ENCODE results near the gene TCP11L1.

TCP11L1 gene

GRCh38 chr11:33039274-33040032 is at the start of gene TCP11L1:
TSS of gene TCP11L1 (plus strand) at chr11:33039572. CDS start at chr11:33043774, 4,202 bp downstream.
- peak; percentile 69 to 70 for DNase-seq (ENCODE audit: low read depth in 2 of 2)

DNA sequence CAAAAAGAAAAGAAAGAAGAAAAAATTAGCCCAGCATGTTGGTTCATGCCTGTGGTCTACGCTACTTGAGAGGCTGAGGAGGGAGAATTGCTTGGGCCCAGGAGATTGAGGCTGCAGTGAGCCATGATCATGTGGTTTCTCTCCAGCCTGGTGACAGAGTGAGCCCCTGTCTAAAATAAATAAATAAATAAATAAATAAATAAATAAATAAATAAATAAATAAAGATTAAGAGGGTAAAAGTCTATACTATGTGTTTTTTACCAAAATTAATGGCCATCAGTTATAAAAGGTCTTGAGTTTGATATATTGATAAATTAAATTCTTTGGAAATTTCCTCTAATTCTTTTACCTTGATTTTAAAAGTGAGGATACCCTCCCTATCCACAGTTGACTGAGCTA is 48.9 kb upstream of the TCP11L1 start:
- DNase-seq (ENCODE audit: low read depth in 2 of 2): no peak

GRCh38 chr11:32991427-32991826 is 47.9 kb upstream of the TCP11L1 start:
- no peak for DNase-seq (ENCODE audit: low read depth in 2 of 2)

- DNase-seq (ENCODE audit: low read depth in 2 of 2): no peak
These were observed 47.5 kb upstream of the TCP11L1 start for GRCh38 chr11:32991898-32992297.

GRCh38 chr11:33000181-33000580 is 39.2 kb upstream of the TCP11L1 start:
- DNase-seq (ENCODE audit: low read depth in 2 of 2): no peak

- DNase-seq (ENCODE audit: low read depth in 2 of 2): no peak
These were observed 38.1 kb upstream of the TCP11L1 start for GRCh38 chr11:33001281-33001680.

DNA sequence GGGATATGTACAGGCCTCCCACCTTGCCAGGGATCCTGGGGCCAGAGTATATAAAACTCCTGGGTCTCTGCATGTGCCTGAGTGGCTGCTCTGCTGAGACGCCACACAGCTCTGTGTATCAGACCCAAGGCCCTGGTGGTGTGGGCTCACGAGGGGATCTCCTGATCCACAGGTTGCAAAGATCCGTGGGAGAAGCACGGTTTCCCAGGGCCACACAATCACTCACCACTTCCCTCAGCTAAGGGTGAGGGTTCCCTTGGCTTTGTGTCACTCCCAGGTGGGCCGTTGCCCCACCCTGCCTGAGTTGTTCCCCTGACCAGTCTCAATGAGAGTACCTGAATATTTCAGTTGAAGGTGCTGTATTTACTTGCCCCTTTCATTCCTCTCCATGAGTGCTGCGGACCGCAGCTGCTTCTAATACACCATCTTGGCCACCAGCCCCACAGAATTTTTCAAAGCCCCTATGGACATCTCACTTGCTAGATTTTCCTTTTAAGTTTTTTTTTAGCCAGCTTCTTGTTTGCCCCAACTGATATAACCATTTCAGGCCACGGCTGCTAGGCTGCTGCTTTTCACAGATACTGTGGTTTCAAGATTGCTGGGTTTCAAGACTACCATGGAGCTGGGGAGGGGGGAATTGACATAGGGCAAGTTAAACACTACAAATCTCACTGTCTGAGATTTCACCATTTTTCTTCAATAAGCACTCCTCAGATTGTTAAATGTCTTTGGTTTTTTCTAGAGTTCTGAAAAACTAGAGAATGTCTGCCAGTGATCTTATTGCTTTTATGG is 37.4 kb upstream of the TCP11L1 start:
- DNase-seq (ENCODE audit: low read depth in 2 of 2): no peak

DNA sequence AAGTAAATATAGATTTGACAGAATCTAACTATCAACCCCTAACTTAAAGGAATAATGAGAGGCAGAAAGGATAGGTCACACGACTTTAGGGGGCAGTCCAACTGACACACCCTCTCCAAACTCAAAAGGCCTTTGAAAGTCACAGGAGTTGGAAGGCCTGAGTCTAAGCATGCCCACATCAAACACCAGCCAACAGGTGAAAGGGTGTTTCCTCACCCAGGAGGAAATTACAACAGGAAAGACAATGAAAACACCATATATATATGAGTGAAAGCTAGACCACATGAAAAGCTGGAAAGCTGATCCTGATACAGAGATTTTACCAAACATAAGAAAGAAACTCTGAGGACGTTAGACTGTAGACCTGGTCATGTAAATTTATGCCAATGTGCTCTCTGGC is 34.2 kb upstream of the TCP11L1 start:
- no peak for DNase-seq (ENCODE audit: low read depth in 2 of 2)

- no peak for DNase-seq (ENCODE audit: low read depth in 2 of 2)
These were observed 33.4 kb upstream of the TCP11L1 start for GRCh38 chr11:33006010-33006409.

DNA sequence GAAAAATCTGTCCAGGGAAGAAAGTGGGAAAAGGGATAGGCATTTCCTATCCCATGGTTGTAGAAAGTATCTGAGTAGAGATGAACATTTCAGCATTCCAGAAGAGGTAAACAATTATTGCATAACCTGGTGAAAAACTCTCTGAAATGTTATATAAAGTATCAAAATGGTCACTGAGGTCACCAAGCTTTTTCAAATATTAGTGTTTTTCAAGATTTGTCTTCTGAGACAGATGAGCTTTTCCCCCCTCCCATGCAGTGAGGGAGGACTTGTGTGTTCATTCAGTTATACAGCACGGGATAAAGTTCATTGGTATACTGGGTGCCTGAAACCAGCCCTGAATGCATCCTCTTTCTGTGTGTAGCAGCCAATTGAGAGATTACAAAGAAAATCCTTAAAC is 25.6 kb upstream of the TCP11L1 start:
- no peak for DNase-seq (ENCODE audit: low read depth in 2 of 2)

- DNase-seq (ENCODE audit: low read depth in 2 of 2): peak; percentile 68 to 75
These were observed 23.5 kb upstream of the TCP11L1 start, which contains the start of gene DEPDC7 for GRCh38 chr11:33015621-33016551. TSS of gene DEPDC7 (plus strand) at chr11:33015878. CDS start at chr11:33015956, 78 bp downstream.

- DNase-seq (ENCODE audit: low read depth in 2 of 2): no peak
These were observed 22.7 kb upstream of the TCP11L1 start for GRCh38 chr11:33016654-33017053.

GRCh38 chr11:33017478-33017877 is 21.9 kb upstream of the TCP11L1 start:
- no peak for DNase-seq (ENCODE audit: low read depth in 2 of 2)

GRCh38 chr11:33017965-33018364 is 21.4 kb upstream of the TCP11L1 start:
- DNase-seq (ENCODE audit: low read depth in 2 of 2): no peak

DNA sequence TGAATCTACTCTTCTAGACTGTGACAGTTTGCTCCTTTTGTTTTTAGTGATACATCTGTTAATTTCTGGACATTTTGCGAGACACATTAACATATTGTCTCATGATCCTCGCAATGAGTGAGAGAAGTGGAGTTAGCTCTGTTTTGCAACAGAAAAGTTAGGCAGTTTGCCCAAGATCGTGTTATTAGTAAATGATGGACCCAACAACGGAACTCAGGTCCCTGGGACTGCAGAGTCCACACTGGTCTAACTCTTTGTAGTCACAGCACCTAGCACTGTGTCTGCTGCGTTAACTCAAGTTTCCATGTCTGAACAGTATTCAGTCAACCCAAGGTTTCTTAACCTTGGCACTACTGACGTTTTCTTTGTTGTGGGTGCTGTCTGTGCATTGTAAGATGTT is 20.5 kb upstream of the TCP11L1 start:
- no peak for DNase-seq (ENCODE audit: low read depth in 2 of 2)

- DNase-seq (ENCODE audit: low read depth in 2 of 2): no peak
These were observed 17.9 kb upstream of the TCP11L1 start for GRCh38 chr11:33021501-33021900.

GRCh38 chr11:33021937-33022336 is 17.4 kb upstream of the TCP11L1 start:
- no peak for DNase-seq (ENCODE audit: low read depth in 2 of 2)

- DNase-seq (ENCODE audit: low read depth in 2 of 2): no peak
These were observed 14.0 kb upstream of the TCP11L1 start for GRCh38 chr11:33025339-33025722.

- DNase-seq (ENCODE audit: low read depth in 2 of 2): no peak
These were observed 12.1 kb upstream of the TCP11L1 start for GRCh38 chr11:33027233-33027632.

GRCh38 chr11:33027846-33028536 is 11.4 kb upstream of the TCP11L1 start:
- no peak for DNase-seq (ENCODE audit: low read depth in 2 of 2)

- DNase-seq (ENCODE audit: low read depth in 2 of 2): no peak
These were observed 10.8 kb upstream of the TCP11L1 start for GRCh38 chr11:33028537-33028914.

Data from stimulated activated CD4-positive, alpha-beta T cell treated with anti-CD3 and anti-CD28 coated beads, Interleukin-1b, Interleukin-23, amount 100 ng/mL, for 4 hours (primary cell).